ENCODE measurements around the gene AAMP.

AAMP gene

GRCh38 chr2:218235017-218235416, 34.9 kb downstream of the AAMP start:
- no peak for DNase-seq (ENCODE audit: low read depth)
- no peak overlapping the region for H3K4me3 ChIP-seq (ENCODE audit: low read depth, low read length)

GRCh38 chr2:218234521-218234920, 35.4 kb downstream of the AAMP start:
- DNase-seq (ENCODE audit: low read depth) = no peak
- H3K4me3 ChIP-seq (ENCODE audit: low read depth, low read length) = no peak overlapping the region

- DNase-seq (ENCODE audit: low read depth) = no peak
- no peak overlapping the region for H3K4me3 ChIP-seq (ENCODE audit: low read depth, low read length)
Measured at GRCh38 chr2:218233543-218233942, 36.4 kb downstream of the AAMP start.

- no peak overlapping the region for H3K4me3 ChIP-seq (ENCODE audit: low read depth, low read length)
- DNase-seq (ENCODE audit: low read depth) = no peak
Measured at GRCh38 chr2:218230882-218231281, 39.1 kb downstream of the AAMP start.

- no peak for DNase-seq (ENCODE audit: low read depth)
- H3K4me3 ChIP-seq (ENCODE audit: low read depth, low read length) = no peak overlapping the region
Measured at GRCh38 chr2:218229851-218230250, 40.1 kb downstream of the AAMP start.

DNA sequence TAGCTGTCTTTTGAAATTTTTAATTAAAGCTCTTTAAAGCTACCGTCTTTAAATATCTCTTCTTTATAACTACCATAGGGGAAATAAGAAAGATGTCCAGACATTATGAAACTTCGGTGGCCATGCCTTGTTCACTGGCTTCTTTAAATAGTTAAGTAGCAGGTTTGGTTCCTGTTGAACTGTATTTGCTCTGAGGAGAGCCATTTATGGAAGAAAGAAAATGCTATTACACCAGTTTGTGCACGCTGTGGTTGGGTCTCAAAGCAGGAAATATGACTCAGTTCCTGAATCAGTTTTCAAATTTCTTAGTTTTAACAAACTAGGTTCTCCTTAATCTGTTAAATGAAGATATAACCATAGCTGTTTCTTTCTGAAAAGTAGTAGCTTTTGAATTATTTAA, 40.7 kb downstream of the AAMP start:
- DNase-seq (ENCODE audit: low read depth) = peak; percentile 54
- no peak overlapping the region for H3K4me3 ChIP-seq (ENCODE audit: low read depth, low read length)

GRCh38 chr2:218228366-218229090, 41.4 kb downstream of the AAMP start:
- H3K4me3 ChIP-seq (ENCODE audit: low read depth, low read length) = no peak overlapping the region
- no peak for DNase-seq (ENCODE audit: low read depth)

DNA sequence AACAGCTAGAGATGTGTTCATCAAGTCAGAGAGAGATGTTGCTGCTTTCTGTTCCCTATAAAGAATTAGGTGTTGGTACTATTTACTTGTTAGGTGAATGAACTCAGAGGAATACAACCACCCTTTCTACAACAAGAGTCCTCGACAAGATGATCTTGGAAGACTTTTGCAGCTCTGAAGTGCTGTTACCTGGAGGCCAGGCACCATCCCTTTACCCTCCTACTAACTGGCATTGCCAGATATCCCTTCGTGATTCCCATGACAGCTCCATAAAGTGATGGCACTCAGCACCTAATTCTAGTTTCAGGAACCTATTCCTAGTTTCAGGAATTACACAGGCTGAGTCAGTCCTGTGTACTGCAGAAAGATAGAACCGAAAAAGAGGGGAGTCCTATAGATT, 43.0 kb downstream of the AAMP start:
- H3K4me3 ChIP-seq (ENCODE audit: low read depth, low read length) = no peak overlapping the region
- no peak for DNase-seq (ENCODE audit: low read depth)

GRCh38 chr2:218224186-218224585, 45.8 kb downstream of the AAMP start:
- no peak overlapping the region for H3K4me3 ChIP-seq (ENCODE audit: low read depth, low read length)
- no peak for DNase-seq (ENCODE audit: low read depth)

DNA sequence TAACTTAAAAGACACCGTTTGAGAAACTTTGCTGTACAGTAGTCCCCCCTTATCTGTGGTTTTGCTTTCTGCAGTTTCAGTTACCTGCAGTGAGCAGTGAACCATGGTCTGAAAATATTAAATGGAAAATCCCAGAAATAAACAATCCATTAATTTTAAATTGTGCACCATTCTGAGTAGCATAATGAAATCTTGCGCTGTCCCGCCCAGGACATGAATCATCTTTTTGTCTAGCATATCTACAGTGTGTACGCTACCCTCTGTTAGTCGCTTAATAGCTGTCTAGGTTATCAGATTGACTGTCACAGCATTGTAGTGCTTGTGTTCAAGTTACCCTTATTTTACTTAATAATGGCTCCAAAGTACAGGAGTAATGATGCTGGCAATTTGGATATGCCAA, 46.9 kb downstream of the AAMP start:
- DNase-seq (ENCODE audit: low read depth) = no peak
- no peak overlapping the region for H3K4me3 ChIP-seq (ENCODE audit: low read depth, low read length)

- no peak for DNase-seq (ENCODE audit: low read depth)
- H3K4me3 ChIP-seq (ENCODE audit: low read depth, low read length) = no peak overlapping the region
Measured at GRCh38 chr2:218221000-218221399, 48.9 kb downstream of the AAMP start.

GRCh38 chr2:218219934-218220333, 50.0 kb downstream of the AAMP start:
- no peak for DNase-seq (ENCODE audit: low read depth)
- H3K4me3 ChIP-seq (ENCODE audit: low read depth, low read length) = peak overlapping the region; percentile 99

DNA sequence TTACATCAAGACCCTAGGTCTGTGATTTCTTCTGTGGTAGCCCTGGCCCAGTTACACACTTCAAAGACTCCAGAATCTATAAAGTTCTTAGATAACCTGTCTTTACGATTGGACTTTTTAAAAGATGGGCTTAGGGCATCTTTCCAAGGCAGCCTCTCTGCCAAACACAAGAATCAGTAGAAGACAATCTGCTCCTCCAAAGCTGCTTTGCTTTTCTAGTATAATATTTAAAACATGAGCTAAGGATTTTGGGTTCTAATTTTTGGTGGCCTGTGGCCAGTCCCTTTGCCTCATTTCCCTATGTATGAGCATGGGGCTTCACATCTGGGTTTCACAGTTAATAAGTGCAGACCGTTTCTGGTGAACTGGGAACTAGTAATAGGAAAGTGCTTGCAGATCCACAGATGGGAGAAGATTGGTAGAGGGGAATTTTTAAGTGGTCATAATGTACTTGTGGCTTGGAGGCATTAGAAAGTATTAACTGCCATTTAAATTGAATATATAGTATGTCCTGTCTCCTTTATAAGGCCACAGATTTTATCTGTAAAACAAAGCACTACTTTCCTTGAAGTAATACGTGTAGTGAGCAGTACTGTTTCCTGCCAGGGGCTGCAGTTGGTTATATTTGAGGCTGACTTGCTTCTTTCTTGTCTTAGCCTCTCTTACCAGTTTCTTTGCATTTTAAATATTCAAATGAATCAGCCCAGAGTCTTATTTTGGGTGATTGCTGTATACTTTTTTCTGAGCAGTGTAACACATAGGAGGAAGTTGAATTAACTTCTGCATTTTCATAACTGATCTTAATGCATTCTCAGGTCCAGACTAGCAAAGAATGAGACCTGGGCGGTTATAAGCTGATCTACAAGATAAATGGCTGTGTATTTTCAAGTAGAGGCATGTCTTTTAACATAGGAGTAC, 51.4 kb downstream of the AAMP start:
- no peak for DNase-seq (ENCODE audit: low read depth)
- peak overlapping the region; percentile 99 for H3K4me3 ChIP-seq (ENCODE audit: low read depth, low read length)

- H3K4me3 ChIP-seq (ENCODE audit: low read depth, low read length) = peak overlapping the region; percentile 99
- no peak for DNase-seq (ENCODE audit: low read depth)
Measured at GRCh38 chr2:218217360-218218267, 52.3 kb downstream of the AAMP start.

DNA sequence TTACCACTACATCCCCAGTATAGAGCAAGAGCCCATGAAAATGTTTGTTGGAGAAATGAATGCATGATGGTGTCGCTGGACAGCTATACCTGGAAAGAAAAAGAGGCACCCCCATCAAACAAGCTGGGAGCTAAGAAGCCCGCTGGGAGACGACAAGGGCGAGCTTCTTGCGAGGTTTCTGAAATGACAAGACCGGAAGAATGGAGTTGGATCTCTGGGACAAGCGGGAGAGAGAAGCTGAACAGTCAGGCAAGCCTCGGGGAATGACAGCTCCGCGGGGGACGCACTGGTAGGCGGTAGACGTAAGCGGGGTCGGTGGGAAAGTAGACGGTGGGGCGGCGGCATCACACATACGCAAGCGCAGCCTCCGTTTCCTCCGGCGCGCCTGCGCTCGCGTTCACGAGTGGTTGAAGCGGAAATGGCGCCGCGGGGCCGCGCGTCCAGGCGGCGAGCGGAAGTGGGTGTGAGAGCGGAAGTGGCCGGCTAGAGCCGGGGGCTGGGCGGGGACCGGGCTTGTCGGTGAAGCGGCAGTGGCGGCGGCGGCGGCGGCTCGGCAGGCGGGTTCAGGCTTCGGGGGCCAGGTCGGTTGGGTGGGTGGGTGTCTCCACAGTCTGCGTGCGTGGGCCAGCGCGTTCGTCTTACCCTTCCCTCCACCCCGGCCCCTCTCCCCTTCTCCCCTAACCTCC, 53.1 kb downstream of the AAMP start, which contains the start of gene ARPC2:
TSS of gene ARPC2 (plus strand) at position 516 of the 686 bp plus-strand sequence. CDS start 282 bp downstream, outside the sequence.
- peak within 1 kb of the TSS; percentile 99 for H3K4me3 ChIP-seq (ENCODE audit: low read depth, low read length)
- DNase-seq (ENCODE audit: low read depth) = peak; percentile 93

DNA sequence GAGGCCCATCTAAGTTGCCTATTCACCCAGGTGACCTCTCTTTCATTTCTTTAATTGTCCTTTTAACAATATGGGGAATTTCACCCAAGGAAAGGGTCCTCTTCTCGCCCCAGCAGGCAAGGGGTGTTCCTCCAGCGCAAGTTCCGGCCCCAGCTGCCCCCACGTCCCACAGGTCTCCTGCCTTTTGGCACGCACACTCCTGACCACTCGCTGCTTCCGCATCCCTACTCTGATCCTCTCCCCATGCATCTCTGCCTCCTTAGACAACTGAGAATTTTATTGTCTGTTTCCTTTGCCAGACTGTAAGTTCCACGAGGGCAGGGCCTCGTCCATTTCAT, 53.6 kb downstream of the AAMP start:
- no peak for DNase-seq (ENCODE audit: low read depth)
- H3K4me3 ChIP-seq (ENCODE audit: low read depth, low read length) = peak overlapping the region; percentile 99

Measured in skeletal muscle cell (primary cell).